ENCODE measurements around the gene OR52E1.
"Not testable (repeated sequence)": the region's sequence is repeated elsewhere in the genome, so short reads cannot be mapped to it uniquely, and the experiment has no call there.

Gene OR52E1

GRCh38 chr11:5069272-5069671, at the start of gene OR52E1:
Gene OR52E1 (plus strand): TSS chr11:5069572.
- in situ Hi-C loops (cut with HindIII; ENCODE audit: low sequenced_read_pairs), result no loop called here

- in situ Hi-C loops (cut with HindIII; ENCODE audit: low sequenced_read_pairs), result no loop called here
These were observed 47.4 kb upstream of the OR52E1 start for GRCh38 chr11:5021996-5022395.

- in situ Hi-C loops (cut with HindIII; ENCODE audit: low sequenced_read_pairs), result no loop called here
These were observed 32.7 kb upstream of the OR52E1 start for GRCh38 chr11:5036669-5037068.

GRCh38 chr11:5037926-5038325, 31.4 kb upstream of the OR52E1 start:
- in situ Hi-C loops (cut with HindIII; ENCODE audit: low sequenced_read_pairs), result no loop called here

GRCh38 chr11:5038341-5038740, 31.0 kb upstream of the OR52E1 start:
- in situ Hi-C loops (cut with HindIII; ENCODE audit: low sequenced_read_pairs), result no loop called here

- in situ Hi-C loops (cut with HindIII; ENCODE audit: low sequenced_read_pairs), result no loop called here
These were observed 28.5 kb upstream of the OR52E1 start for GRCh38 chr11:5040876-5041275.

GRCh38 chr11:5042091-5042490, 27.3 kb upstream of the OR52E1 start:
- in situ Hi-C loops (cut with HindIII; ENCODE audit: low sequenced_read_pairs), result no loop called here

- in situ Hi-C loops (cut with HindIII; ENCODE audit: low sequenced_read_pairs), result no loop called here
These were observed 26.0 kb upstream of the OR52E1 start for GRCh38 chr11:5043380-5043779.

- in situ Hi-C loops (cut with HindIII; ENCODE audit: low sequenced_read_pairs), result no loop called here
These were observed 23.1 kb upstream of the OR52E1 start, which contains the start of gene OR52J3 for GRCh38 chr11:5046226-5046625. Gene OR52J3 (plus strand): TSS chr11:5046526. CDS start chr11:5046526, 0 bp downstream.

GRCh38 chr11:5046754-5047330, 22.5 kb upstream of the OR52E1 start:
- in situ Hi-C loops (cut with HindIII; ENCODE audit: low sequenced_read_pairs), result no loop called here

- in situ Hi-C loops (cut with HindIII; ENCODE audit: low sequenced_read_pairs), result not testable (repeated sequence)
These were observed 10.7 kb upstream of the OR52E1 start for GRCh38 chr11:5058679-5059078.

GRCh38 chr11:5059391-5059790, 10.0 kb upstream of the OR52E1 start, which contains the start of gene OR52E2:
Gene OR52E2 (minus strand): TSS chr11:5059627. CDS start chr11:5059627, 0 bp downstream.
- in situ Hi-C loops (cut with HindIII; ENCODE audit: low sequenced_read_pairs), result no loop called here

- in situ Hi-C loops (cut with HindIII; ENCODE audit: low sequenced_read_pairs), result no loop called here
These were observed 4.3 kb upstream of the OR52E1 start for GRCh38 chr11:5065027-5065426.

GRCh38 chr11:5071799-5072198, 2.4 kb downstream of the OR52E1 start:
- in situ Hi-C loops (cut with HindIII; ENCODE audit: low sequenced_read_pairs), result no loop called here

- in situ Hi-C loops (cut with HindIII; ENCODE audit: low sequenced_read_pairs), result no loop called here
These were observed 12.0 kb downstream of the OR52E1 start for GRCh38 chr11:5081405-5081804.

GRCh38 chr11:5083602-5084001, 14.2 kb downstream of the OR52E1 start:
- in situ Hi-C loops (cut with HindIII; ENCODE audit: low sequenced_read_pairs), result no loop called here

GRCh38 chr11:5088556-5088955, 19.2 kb downstream of the OR52E1 start:
- in situ Hi-C loops (cut with HindIII; ENCODE audit: low sequenced_read_pairs), result no loop called here

- in situ Hi-C loops (cut with HindIII; ENCODE audit: low sequenced_read_pairs), result no loop called here
These were observed 21.3 kb downstream of the OR52E1 start for GRCh38 chr11:5090668-5091067.

GRCh38 chr11:5092821-5093585, 23.6 kb downstream of the OR52E1 start:
- in situ Hi-C loops (cut with HindIII; ENCODE audit: low sequenced_read_pairs), result no loop called here

- in situ Hi-C loops (cut with HindIII; ENCODE audit: low sequenced_read_pairs), result no loop called here
These were observed 26.6 kb downstream of the OR52E1 start for GRCh38 chr11:5096011-5096410.

GRCh38 chr11:5102246-5102645, 32.9 kb downstream of the OR52E1 start:
- in situ Hi-C loops (cut with HindIII; ENCODE audit: low sequenced_read_pairs), result no loop called here

- in situ Hi-C loops (cut with HindIII; ENCODE audit: low sequenced_read_pairs), result no loop called here
These were observed 33.7 kb downstream of the OR52E1 start for GRCh38 chr11:5103066-5103465.

Measured in DLD1 (cell line).